Liver (tissue), 3 donors: Measurements from ENCODE around the gene PNMA6E.

Source experiments
- CTCF ChIP-seq: fragments of 150-350 bp; IDR thresholded peaks from 2 replicates; pipeline ENCODE4 v1.5.1; 2017; ENCODE audit warnings: improper control_type of control experiment, low read depth, low read length; ENCODE audit not compliant: missing input control
- EGR1 ChIP-seq, 2 donors: IDR thresholded peaks; 2 replicates each; pipeline ENCODE4 v1.6.1; 2016 to 2018; ENCODE audit warnings: antibody characterized with exemption in 2 of 2, low read depth in 2 of 2
- MAX ChIP-seq: IDR thresholded peaks from 2 replicates; pipeline ENCODE4 v1.6.1; 2016; ENCODE audit warnings: antibody characterized with exemption
- donor health status: healthy.
- donor health status: healthy.

- no peak for TF ChIP-seq CTCF
- TF ChIP-seq EGR1 (IDR thresholded peaks at IDR 0.05; ENCODE audit: low read depth in 2 of 2), result no peak
- TF ChIP-seq MAX, result no peak
These were observed 38.8 kb upstream of the PNMA6E start for GRCh38 chrX:153439977-153440376.
